Liver (tissue), 3 donors: ENCODE results near the gene USH2A.

ENCODE experiments used
- EGR1 ChIP-seq, 2 donors: IDR thresholded peaks; 2 replicates each; pipeline ENCODE4 v1.6.1; 2016 to 2018; ENCODE audit warnings: antibody characterized with exemption in 2 of 2, low read depth in 2 of 2
- GABPA ChIP-seq, 2 donors: IDR thresholded peaks in 1 of 2; conservative IDR thresholded peaks in 1 of 2; 2 replicates each; pipeline ENCODE4 v1.6.1; 2016; ENCODE audit warnings: antibody characterized with exemption in 2 of 2, mild to moderate bottlenecking in 1 of 2, moderate library complexity in 1 of 2
- JUND ChIP-seq, 2 donors: IDR thresholded peaks; 2 replicates each; pipeline ENCODE4 v1.6.1; 2016; ENCODE audit warnings: antibody characterized with exemption in 2 of 2
- RAD21 ChIP-seq, 2 donors: IDR thresholded peaks; 2 replicates each; pipeline ENCODE4 v1.6.1; 2016; ENCODE audit warnings: antibody characterized with exemption in 2 of 2, mild to moderate bottlenecking in 2 of 2
- RXRA ChIP-seq, 2 donors: IDR thresholded peaks; 2 replicates each; pipeline ENCODE4 v1.6.1; 2017 to 2018; ENCODE audit warnings: antibody characterized with exemption in 2 of 2, mild to moderate bottlenecking in 1 of 2
- TAF1 ChIP-seq: conservative IDR thresholded peaks from 2 replicates; pipeline ENCODE4 v1.6.1; 2016; ENCODE audit warnings: antibody characterized with exemption, mild to moderate bottlenecking
- YY1 ChIP-seq: IDR thresholded peaks from 2 replicates; pipeline ENCODE4 v1.6.1; 2016; ENCODE audit warnings: antibody characterized with exemption, mild to moderate bottlenecking
- TF ChIP-seq, protein P1 (sequence below): fragments of 150-350 bp; IDR thresholded peaks from 2 replicates; pipeline ENCODE4 v1.5.1; 2017; ENCODE audit warnings: improper control_type of control experiment, low read depth, low read length; ENCODE audit not compliant: missing input control
- TF ChIP-seq, protein P2 (sequence below): IDR thresholded peaks from 2 replicates; pipeline ENCODE4 v1.6.1; 2016; ENCODE audit warnings: antibody characterized with exemption
- TF ChIP-seq, protein P3 (sequence below): IDR thresholded peaks from 2 replicates; pipeline ENCODE4 v1.6.1; 2016; ENCODE audit warnings: antibody characterized with exemption
- TF ChIP-seq, protein P4 (sequence below): IDR thresholded peaks from 2 replicates; pipeline ENCODE4 v1.6.1; 2016; ENCODE audit warnings: antibody characterized with exemption
- donor health status: healthy.
- donor health status: healthy.

DNA sequence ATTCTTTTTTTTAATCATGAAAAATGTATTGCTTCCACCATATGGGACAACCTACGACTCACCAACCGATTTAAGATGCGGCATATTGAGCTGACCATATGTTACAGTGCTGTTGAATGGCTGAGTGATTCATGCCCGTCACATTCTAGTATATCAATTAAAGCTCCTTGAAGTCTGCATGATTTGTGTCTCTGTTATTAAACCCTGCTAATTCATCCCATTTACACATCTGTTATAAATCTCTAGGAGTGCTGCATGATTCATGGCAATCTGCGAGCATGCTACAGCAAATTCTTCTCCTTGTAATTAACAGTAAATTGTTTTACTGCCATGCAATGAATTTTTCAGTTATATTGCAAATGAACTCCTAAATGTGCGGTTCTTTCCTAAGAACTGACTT is 239.8 kb downstream of the USH2A start:
- TF ChIP-seq JUND (IDR thresholded peaks at IDR 0.05) (no peak), TAF1 (no peak), RAD21 (IDR thresholded peaks at IDR 0.05) (no peak), YY1 (no peak), RXRA (IDR thresholded peaks at IDR 0.05) (no peak), GABPA (IDR thresholded peaks at IDR 0.05 in 1 of 2, conservative IDR thresholded peaks at IDR 0.05 in 1 of 2) (no peak), EGR1 (IDR thresholded peaks at IDR 0.05; ENCODE audit: low read depth in 2 of 2) (no peak)
- TF ChIP-seq, protein P1, sequence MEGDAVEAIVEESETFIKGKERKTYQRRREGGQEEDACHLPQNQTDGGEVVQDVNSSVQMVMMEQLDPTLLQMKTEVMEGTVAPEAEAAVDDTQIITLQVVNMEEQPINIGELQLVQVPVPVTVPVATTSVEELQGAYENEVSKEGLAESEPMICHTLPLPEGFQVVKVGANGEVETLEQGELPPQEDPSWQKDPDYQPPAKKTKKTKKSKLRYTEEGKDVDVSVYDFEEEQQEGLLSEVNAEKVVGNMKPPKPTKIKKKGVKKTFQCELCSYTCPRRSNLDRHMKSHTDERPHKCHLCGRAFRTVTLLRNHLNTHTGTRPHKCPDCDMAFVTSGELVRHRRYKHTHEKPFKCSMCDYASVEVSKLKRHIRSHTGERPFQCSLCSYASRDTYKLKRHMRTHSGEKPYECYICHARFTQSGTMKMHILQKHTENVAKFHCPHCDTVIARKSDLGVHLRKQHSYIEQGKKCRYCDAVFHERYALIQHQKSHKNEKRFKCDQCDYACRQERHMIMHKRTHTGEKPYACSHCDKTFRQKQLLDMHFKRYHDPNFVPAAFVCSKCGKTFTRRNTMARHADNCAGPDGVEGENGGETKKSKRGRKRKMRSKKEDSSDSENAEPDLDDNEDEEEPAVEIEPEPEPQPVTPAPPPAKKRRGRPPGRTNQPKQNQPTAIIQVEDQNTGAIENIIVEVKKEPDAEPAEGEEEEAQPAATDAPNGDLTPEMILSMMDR = no peak
- TF ChIP-seq, protein P2, sequence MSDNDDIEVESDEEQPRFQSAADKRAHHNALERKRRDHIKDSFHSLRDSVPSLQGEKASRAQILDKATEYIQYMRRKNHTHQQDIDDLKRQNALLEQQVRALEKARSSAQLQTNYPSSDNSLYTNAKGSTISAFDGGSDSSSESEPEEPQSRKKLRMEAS = no peak
- TF ChIP-seq, protein P3, sequence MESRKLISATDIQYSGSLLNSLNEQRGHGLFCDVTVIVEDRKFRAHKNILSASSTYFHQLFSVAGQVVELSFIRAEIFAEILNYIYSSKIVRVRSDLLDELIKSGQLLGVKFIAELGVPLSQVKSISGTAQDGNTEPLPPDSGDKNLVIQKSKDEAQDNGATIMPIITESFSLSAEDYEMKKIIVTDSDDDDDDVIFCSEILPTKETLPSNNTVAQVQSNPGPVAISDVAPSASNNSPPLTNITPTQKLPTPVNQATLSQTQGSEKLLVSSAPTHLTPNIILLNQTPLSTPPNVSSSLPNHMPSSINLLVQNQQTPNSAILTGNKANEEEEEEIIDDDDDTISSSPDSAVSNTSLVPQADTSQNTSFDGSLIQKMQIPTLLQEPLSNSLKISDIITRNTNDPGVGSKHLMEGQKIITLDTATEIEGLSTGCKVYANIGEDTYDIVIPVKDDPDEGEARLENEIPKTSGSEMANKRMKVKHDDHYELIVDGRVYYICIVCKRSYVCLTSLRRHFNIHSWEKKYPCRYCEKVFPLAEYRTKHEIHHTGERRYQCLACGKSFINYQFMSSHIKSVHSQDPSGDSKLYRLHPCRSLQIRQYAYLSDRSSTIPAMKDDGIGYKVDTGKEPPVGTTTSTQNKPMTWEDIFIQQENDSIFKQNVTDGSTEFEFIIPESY = no peak
- TF ChIP-seq, protein P4, sequence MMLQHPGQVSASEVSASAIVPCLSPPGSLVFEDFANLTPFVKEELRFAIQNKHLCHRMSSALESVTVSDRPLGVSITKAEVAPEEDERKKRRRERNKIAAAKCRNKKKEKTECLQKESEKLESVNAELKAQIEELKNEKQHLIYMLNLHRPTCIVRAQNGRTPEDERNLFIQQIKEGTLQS = no peak
